Measurements from ENCODE around the gene FOXP1.

The FOXP1 gene

DNA sequence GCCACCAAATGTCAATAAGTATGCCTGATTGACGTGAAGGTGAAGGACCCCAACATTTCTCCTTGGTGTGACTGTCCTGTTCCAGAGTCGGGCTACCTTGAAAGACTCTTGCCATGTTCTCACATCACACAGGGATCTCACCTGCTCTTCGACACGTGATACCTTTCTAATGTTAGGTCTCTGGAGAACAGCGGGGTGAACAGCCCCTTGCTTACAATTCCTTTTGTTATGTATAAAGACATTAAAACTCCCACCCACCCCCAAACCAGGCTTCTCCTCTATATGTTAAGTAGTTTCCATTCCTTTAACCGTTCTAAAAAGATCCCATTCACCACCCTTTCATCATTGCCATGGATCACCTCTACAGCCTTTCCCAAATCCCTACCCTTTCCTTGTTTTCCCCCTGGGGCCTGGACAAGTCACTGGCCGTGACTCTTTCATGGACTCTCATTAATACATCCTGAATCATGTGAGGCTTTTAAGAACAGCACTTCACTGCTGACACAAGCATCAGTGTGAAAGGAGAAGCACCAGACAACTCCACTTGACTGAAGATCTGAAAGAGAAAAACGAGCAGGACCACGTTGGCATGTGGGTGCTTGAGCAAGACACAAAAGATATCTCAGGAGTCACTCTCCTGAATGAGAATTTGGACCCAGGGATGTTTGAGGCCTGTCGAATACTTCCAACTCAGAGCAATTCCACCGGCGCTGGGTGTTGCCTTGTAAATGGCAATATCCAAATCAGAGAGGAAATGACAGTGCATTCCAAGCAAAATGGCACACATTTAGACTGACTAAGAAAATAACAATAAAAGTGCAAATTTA lies 115.0 kb downstream of the FOXP1 start:
- Histone ChIP-seq H3F3A (ENCODE audit: insufficient read depth, low read length) (no peaks in the 10 kb centered on the region), H3K27ac (ENCODE audit: low read depth, low read length, poor library complexity, severe bottlenecking) (peak overlapping the region; percentile 56), H3K4me2 (ENCODE audit: low read length) (no peak overlapping the region), H3K4me3 (ENCODE audit: low read depth, low read length, poor library complexity, severe bottlenecking) (no peak overlapping the region), H3K9ac (ENCODE audit: low read length) (no peak overlapping the region), H3K36me3 (ENCODE audit: insufficient read depth, low read length) (peaks cover 29% of the 10 kb centered on the region), H3K9me3 (ENCODE audit: low read length) (0 out of 2 replicates have a peak, but pooled peaks cover 5% of the 10 kb centered on the region), H3K9me2 (ENCODE audit: low read depth, low read length) (no peaks in the 10 kb centered on the region), H4K20me1 (ENCODE audit: insufficient read depth, low read length) (no peaks in the 10 kb centered on the region), H2AFZ (ENCODE audit: low read length) (no peak overlapping the region), H3K79me2 (ENCODE audit: insufficient read depth, low read length) (peaks cover 29% of the 10 kb centered on the region), H3K27me3 (ENCODE audit: insufficient read depth, low read length) (no peaks in the 10 kb centered on the region), H3K4me1 (ENCODE audit: insufficient read depth, low read length, severe bottlenecking) (peaks cover 47% of the 10 kb centered on the region)
- TF ChIP-seq, protein P1, sequence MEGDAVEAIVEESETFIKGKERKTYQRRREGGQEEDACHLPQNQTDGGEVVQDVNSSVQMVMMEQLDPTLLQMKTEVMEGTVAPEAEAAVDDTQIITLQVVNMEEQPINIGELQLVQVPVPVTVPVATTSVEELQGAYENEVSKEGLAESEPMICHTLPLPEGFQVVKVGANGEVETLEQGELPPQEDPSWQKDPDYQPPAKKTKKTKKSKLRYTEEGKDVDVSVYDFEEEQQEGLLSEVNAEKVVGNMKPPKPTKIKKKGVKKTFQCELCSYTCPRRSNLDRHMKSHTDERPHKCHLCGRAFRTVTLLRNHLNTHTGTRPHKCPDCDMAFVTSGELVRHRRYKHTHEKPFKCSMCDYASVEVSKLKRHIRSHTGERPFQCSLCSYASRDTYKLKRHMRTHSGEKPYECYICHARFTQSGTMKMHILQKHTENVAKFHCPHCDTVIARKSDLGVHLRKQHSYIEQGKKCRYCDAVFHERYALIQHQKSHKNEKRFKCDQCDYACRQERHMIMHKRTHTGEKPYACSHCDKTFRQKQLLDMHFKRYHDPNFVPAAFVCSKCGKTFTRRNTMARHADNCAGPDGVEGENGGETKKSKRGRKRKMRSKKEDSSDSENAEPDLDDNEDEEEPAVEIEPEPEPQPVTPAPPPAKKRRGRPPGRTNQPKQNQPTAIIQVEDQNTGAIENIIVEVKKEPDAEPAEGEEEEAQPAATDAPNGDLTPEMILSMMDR (IDR thresholded peaks at IDR 0.05; ENCODE audit: low read length), result no peak
- no peak for TF ChIP-seq EZH2 (IDR thresholded peaks at IDR 0.05; ENCODE audit: borderline replicate concordance, low read length)

DNA sequence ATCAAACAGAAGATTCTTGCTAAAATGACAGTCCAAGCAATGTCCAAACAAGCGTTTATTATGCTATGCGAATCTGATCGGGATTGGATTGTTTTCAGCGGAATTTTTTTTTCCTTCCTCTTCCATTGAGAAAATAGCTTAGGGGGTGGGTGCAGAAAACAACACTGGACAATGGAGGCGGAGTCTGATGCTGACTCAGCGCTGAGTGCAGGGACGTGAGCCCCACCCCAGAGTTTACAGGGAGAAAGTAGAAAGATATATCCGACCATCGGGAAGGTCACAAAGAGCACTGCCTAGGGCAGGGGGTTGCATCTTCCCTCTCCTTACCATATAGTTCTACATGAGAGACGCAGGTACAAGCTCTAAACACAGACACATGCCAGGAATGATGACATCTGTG lies 117.0 kb downstream of the FOXP1 start:
- no peak overlapping the region; the same call in 1 of the 2 replicates for H3K9ac ChIP-seq (ENCODE audit: low read length)
- H4K20me1 ChIP-seq (ENCODE audit: insufficient read depth, low read length), result no peaks in the 10 kb centered on the region
- TF ChIP-seq, protein P1 (IDR thresholded peaks at IDR 0.05; ENCODE audit: low read length), result no peak
- H3K79me2 ChIP-seq (ENCODE audit: insufficient read depth, low read length), result peaks cover 13% of the 10 kb centered on the region
- peak overlapping the region; percentile 72; the same call in 1 of the 2 replicates for H3K4me2 ChIP-seq (ENCODE audit: low read length)
- H3K36me3 ChIP-seq (ENCODE audit: insufficient read depth, low read length), result peaks cover 23% of the 10 kb centered on the region; the same call in 1 of the 2 replicates
- H2AFZ ChIP-seq (ENCODE audit: low read length), result no peak overlapping the region
- H3K27me3 ChIP-seq (ENCODE audit: insufficient read depth, low read length), result no peaks in the 10 kb centered on the region
- H3K9me3 ChIP-seq (ENCODE audit: low read length), result no peaks in the 10 kb centered on the region
- peaks cover 47% of the 10 kb centered on the region for H3K4me1 ChIP-seq (ENCODE audit: insufficient read depth, low read length, severe bottlenecking)
- no peak overlapping the region for H3K4me3 ChIP-seq (ENCODE audit: low read depth, low read length, poor library complexity, severe bottlenecking)
- H3K27ac ChIP-seq (ENCODE audit: low read depth, low read length, poor library complexity, severe bottlenecking), result peak overlapping the region; percentile 80
- no peaks in the 10 kb centered on the region for H3F3A ChIP-seq (ENCODE audit: insufficient read depth, low read length)
- no peaks in the 10 kb centered on the region for H3K9me2 ChIP-seq (ENCODE audit: low read depth, low read length)

DNA sequence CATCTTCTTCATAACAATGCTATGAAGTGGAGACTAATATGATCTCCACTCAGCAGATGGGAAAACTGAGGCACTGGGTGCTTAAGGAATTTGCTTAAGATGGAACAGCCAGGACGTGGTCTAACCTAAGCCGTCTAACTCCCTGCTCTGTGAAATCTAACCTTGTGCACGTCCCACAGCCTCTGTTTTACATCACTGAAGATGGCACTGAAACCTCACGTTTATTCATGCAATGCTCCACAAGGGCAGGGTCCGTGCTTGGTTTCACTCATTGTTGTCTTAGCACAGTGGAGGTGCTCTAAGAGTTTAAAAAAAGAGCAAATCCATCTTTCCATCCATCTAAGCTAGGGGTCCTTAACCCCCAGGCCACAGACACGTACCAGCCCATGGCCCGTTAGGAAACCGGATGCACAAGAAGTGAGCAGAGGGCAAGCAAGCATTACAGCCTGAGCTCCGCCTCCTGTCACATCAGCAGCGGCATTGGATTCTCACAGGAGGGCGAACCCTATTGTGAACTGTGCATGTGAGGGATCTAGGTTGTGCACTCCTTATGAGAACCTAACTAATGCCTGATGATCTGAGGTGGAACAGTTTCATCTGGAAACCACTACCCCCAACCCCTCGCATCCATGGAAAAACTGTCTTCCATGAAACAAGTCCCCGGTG lies 118.0 kb downstream of the FOXP1 start:
- Histone ChIP-seq H3K9me3 (ENCODE audit: low read length) (no peaks in the 10 kb centered on the region), H3K4me3 (ENCODE audit: low read depth, low read length, poor library complexity, severe bottlenecking) (peak overlapping the region; percentile 43), H3K9me2 (ENCODE audit: low read depth, low read length) (no peaks in the 10 kb centered on the region), H3K79me2 (ENCODE audit: insufficient read depth, low read length) (peaks cover 12% of the 10 kb centered on the region), H3K27me3 (ENCODE audit: insufficient read depth, low read length) (no peaks in the 10 kb centered on the region), H3F3A (ENCODE audit: insufficient read depth, low read length) (no peaks in the 10 kb centered on the region), H2AFZ (ENCODE audit: low read length) (no peak overlapping the region), H3K27ac (ENCODE audit: low read depth, low read length, poor library complexity, severe bottlenecking) (peak overlapping the region; percentile 80), H3K36me3 (ENCODE audit: insufficient read depth, low read length) (peaks cover 28% of the 10 kb centered on the region; the same call in 1 of the 2 replicates), H3K9ac (ENCODE audit: low read length) (peak overlapping the region; percentile 34; the same call in 1 of the 2 replicates), H3K4me2 (ENCODE audit: low read length) (peak overlapping the region; percentile 72), H3K4me1 (ENCODE audit: insufficient read depth, low read length, severe bottlenecking) (peaks cover 47% of the 10 kb centered on the region), H4K20me1 (ENCODE audit: insufficient read depth, low read length) (no peaks in the 10 kb centered on the region)
- no peak for TF ChIP-seq EZH2 (IDR thresholded peaks at IDR 0.05; ENCODE audit: borderline replicate concordance, low read length)
- TF ChIP-seq, protein P1 (IDR thresholded peaks at IDR 0.05; ENCODE audit: low read length), result no peak; the same call in 1 of the 2 replicates
